ENCODE results near the gene GLIPR2. TPM values are rescaled to one million over a fixed set of nuclear protein-coding genes. Genes with fewer than 3 reads are reported as not detected.

GLIPR2 gene
- total RNA-seq, 1 donor from 2014 or later: 0.26 TPM

DNA sequence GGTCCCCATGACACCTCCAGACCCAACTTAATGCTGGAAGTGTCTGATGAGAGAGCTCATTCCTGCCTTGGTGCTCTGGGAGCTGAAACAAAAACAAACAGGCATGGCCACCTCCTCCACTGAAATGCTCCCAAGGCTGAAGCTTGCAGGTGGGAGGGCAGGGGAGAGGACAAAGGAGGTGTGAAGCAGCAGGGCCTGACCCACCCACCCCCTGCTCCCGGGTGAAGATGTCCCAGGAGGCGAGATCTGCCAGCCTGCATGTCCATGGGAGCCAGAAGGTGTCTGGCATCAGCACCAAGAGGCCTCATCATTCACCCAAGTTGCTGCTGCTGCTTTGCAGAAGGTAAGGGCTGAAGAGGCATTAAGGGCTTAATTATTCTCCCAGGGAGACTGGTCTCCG, 28.5 kb downstream of the GLIPR2 start:
- Histone ChIP-seq H3K36me3 (ENCODE audit: control insufficient read depth, insufficient read depth, low read length) (no peaks in the 10 kb centered on the region), H3K4me3 (ENCODE audit: low read depth, low read length) (no peak overlapping the region), H3K27me3 (ENCODE audit: control insufficient read depth, insufficient read depth, low read length) (peaks cover 1% of the 10 kb centered on the region)
- DNase-seq (ENCODE audit: low read depth): no peak
- FAIRE-seq: no peak
- TF ChIP-seq CTCF (IDR thresholded peaks at IDR 0.05; ENCODE audit: insufficient read depth, low read length, severe bottlenecking): no peak

DNA sequence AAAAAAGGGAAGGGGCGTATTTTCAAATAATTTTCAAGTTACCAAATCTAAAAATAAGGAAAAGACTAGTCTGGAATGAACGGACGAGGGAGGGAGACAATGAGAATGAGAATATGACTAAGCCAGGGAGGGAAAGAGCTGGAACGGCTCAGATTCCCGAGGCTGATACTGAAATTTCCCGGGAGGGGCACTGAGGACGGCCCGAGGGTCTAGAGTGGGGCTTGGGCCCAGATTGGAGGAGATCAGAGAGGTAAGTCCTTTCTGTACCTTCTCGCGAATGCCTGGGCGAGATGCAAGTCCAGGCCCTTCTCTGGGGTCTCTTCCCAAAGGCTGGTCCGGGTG, 29.3 kb downstream of the GLIPR2 start:
- peaks cover 1% of the 10 kb centered on the region for H3K27me3 ChIP-seq (ENCODE audit: control insufficient read depth, insufficient read depth, low read length)
- DNase-seq (ENCODE audit: low read depth) (no peak), FAIRE-seq (no peak)
- H3K36me3 ChIP-seq (ENCODE audit: control insufficient read depth, insufficient read depth, low read length): no peaks in the 10 kb centered on the region
- H3K4me3 ChIP-seq (ENCODE audit: low read depth, low read length): no peak overlapping the region
- no peak for TF ChIP-seq CTCF (IDR thresholded peaks at IDR 0.05; ENCODE audit: insufficient read depth, low read length, severe bottlenecking)

DNA sequence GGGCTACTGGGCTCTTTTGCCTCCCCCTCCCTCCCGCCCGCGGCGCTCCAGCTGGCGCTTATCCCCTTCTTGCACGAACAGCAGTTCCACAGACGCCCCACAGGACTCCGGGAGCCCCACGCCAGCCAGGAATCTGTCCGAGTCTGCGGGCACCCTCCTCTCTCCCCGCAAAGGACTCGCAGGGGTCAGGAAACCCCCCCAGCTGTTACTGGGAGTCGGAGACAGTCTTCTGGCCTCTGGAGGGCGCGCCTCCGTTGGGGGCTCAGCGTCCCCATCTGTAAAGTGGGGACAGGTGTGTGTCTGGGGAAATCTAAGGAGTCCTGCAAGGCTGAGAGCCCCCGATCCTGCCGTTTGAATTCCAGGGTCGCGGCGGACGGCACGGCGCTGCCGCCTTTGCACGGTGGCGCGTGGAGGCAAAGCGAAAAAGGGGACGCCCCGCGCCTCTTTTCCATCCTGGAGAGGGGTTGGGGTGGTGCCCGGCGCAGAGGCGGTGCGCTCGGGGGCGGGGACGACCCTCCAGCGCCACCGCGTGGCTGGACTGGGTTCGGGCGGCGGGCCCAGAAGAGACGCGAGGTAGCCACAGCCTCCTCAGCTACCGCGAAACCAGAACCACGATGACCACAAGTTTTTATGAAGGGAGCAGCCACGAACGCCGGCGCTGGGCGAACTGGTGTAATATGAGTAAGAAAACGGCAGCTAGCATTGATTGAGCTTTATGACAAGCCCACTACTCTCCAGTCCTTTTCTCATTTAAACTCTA, 29.8 kb downstream of the GLIPR2 start:
- no peaks in the 10 kb centered on the region for H3K36me3 ChIP-seq (ENCODE audit: control insufficient read depth, insufficient read depth, low read length)
- TF ChIP-seq CTCF (IDR thresholded peaks at IDR 0.05; ENCODE audit: insufficient read depth, low read length, severe bottlenecking): peak; percentile 90
- peak; percentile 38 for DNase-seq (ENCODE audit: low read depth)
- peaks cover 1% of the 10 kb centered on the region for H3K27me3 ChIP-seq (ENCODE audit: control insufficient read depth, insufficient read depth, low read length)
- H3K4me3 ChIP-seq (ENCODE audit: low read depth, low read length): peak overlapping the region; percentile 22
- FAIRE-seq: no peak

- DNase-seq (ENCODE audit: low read depth) (no peak), FAIRE-seq (peak; percentile 43)
- peaks cover 1% of the 10 kb centered on the region for H3K27me3 ChIP-seq (ENCODE audit: control insufficient read depth, insufficient read depth, low read length)
- no peak for TF ChIP-seq CTCF (IDR thresholded peaks at IDR 0.05; ENCODE audit: insufficient read depth, low read length, severe bottlenecking)
- no peak within 1 kb of the TSS for H3K4me3 ChIP-seq (ENCODE audit: low read depth, low read length)
- H3K36me3 ChIP-seq (ENCODE audit: control insufficient read depth, insufficient read depth, low read length): no peaks in the 10 kb centered on the region
These were observed 32.6 kb downstream of the GLIPR2 start, which contains the start of gene CCIN for GRCh38 chr9:36169166-36169565. TSS of gene CCIN (plus strand) at chr9:36169388. CDS start at chr9:36169503, 115 bp downstream.

DNA sequence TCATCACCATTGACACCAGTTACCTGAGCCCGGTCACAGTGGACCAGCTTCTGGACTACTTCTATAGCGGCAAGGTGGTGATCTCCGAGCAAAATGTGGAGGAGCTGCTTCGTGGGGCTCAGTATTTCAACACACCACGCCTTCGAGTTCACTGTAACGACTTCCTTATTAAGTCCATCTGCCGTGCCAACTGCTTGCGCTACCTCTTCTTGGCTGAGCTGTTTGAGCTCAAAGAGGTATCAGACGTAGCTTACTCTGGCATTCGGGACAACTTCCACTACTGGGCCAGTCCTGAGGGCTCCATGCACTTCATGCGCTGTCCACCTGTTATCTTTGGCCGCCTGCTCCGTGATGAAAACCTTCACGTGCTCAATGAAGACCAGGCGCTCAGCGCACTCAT, 33.2 kb downstream of the GLIPR2 start:
- TF ChIP-seq CTCF (IDR thresholded peaks at IDR 0.05; ENCODE audit: insufficient read depth, low read length, severe bottlenecking): no peak
- H3K27me3 ChIP-seq (ENCODE audit: control insufficient read depth, insufficient read depth, low read length): peaks cover 1% of the 10 kb centered on the region

GRCh38 chr9:36170531-36170930, 34.0 kb downstream of the GLIPR2 start:
- no peak overlapping the region for H3K4me3 ChIP-seq (ENCODE audit: low read depth, low read length)
- no peak for FAIRE-seq
- peaks cover 1% of the 10 kb centered on the region for H3K27me3 ChIP-seq (ENCODE audit: control insufficient read depth, insufficient read depth, low read length)
- DNase-seq (ENCODE audit: low read depth): no peak
- H3K36me3 ChIP-seq (ENCODE audit: control insufficient read depth, insufficient read depth, low read length): no peaks in the 10 kb centered on the region
- no peak for TF ChIP-seq CTCF (IDR thresholded peaks at IDR 0.05; ENCODE audit: insufficient read depth, low read length, severe bottlenecking)

More for the DNA sequence above, 33.2 kb downstream of the GLIPR2 start:
- DNase-seq (ENCODE audit: low read depth) (no peak), FAIRE-seq (no peak)
- no peak overlapping the region for H3K4me3 ChIP-seq (ENCODE audit: low read depth, low read length)
- no peaks in the 10 kb centered on the region for H3K36me3 ChIP-seq (ENCODE audit: control insufficient read depth, insufficient read depth, low read length)
